Measurements from ENCODE around the gene USP34.

DNA sequence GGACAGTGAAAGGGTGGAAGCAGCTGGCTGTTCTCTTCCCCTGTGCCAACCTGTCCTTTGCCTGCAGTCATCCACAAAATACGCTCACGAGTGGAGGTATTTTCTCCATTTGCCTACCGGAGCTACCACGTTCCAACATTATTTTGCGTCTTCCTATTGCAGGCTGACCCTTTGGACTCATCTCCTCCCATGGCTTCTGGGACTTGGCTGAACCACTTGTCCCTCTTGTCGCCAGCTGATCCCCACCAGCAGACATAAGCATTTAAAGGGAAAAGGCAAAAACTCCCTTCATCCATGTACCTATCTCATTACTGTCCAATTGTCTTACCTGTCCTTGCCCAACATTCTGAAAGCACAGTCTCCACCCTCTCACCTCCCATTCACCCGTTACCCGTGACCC lies 295.9 kb downstream of the USP34 start:
- TF ChIP-seq EZH2 (IDR thresholded peaks at IDR 0.05; ENCODE audit: borderline replicate concordance, low read length) = no peak
- TF ChIP-seq, protein P1, sequence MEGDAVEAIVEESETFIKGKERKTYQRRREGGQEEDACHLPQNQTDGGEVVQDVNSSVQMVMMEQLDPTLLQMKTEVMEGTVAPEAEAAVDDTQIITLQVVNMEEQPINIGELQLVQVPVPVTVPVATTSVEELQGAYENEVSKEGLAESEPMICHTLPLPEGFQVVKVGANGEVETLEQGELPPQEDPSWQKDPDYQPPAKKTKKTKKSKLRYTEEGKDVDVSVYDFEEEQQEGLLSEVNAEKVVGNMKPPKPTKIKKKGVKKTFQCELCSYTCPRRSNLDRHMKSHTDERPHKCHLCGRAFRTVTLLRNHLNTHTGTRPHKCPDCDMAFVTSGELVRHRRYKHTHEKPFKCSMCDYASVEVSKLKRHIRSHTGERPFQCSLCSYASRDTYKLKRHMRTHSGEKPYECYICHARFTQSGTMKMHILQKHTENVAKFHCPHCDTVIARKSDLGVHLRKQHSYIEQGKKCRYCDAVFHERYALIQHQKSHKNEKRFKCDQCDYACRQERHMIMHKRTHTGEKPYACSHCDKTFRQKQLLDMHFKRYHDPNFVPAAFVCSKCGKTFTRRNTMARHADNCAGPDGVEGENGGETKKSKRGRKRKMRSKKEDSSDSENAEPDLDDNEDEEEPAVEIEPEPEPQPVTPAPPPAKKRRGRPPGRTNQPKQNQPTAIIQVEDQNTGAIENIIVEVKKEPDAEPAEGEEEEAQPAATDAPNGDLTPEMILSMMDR (conservative IDR thresholded peaks at IDR 0.05 in 1 of 2, IDR thresholded peaks at IDR 0.05 in 1 of 2; ENCODE audit: extremely low read depth in 1 of 2, insufficient read depth in 1 of 2, low read depth in 1 of 2, low read length in 2 of 2) = no peak

All from mammary epithelial cell (primary cell).